ENCODE results near the gene ARHGAP8. TPM values are rescaled to one million over a fixed set of nuclear protein-coding genes. Genes with fewer than 3 reads are reported as not detected.

The ARHGAP8 gene
- total RNA-seq, 3 donors from 2014 or later (not counting 1 experiment from before 2014, with no cell fraction given): 23.6 to 32.6 (median 26.5) TPM

DNA sequence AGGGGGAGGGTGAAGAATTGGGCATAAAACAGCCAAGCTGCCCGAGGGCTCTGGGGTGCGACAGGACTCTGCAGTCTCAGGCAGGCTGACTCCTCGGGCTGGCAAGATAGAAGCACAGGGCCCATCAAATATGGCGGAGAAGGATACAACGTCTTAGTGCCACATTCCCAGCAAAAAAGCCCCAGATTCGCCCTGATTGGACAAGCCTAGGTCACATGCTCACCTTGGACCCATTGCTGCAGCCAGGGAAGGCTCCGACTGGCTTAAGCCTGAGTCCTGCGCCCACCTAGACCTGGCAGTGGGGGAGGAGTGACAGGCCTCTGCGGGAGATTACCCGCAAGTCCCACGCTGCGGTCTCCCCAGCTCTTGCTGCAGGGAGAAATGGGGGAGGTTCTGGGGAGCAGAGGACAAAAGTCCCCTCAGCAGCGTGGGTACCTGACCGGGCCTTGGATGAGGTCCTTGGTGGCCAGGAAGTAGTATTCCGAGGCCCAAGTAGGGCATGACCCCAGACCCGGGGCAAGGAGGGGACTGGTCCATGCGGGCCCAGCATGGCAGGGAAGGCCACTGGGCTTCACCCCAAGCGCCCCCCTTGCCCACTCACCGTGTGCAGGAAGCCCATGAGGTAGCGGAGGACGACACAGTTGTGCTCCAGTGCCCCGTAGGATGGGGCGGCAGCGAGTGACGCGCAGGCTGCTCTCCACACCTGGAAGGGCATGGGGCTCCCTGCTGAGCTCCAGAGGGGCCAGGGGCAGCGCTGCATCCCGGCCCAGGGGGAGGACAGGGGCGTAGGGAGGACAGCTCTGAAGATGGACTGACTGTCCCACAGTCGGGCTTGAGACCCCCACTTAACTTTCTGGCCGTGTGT is 113.0 kb downstream of the ARHGAP8 start:
- no peaks in the 10 kb centered on the region for H3K27me3 ChIP-seq (ENCODE audit: control insufficient read depth, insufficient read depth, low read length)
- H3K36me3 Mint-ChIP-seq: no peaks in the 10 kb centered on the region
- intact Hi-C loops (cut with micrococcal nuclease): no loop called here
- TF ChIP-seq, protein P1, sequence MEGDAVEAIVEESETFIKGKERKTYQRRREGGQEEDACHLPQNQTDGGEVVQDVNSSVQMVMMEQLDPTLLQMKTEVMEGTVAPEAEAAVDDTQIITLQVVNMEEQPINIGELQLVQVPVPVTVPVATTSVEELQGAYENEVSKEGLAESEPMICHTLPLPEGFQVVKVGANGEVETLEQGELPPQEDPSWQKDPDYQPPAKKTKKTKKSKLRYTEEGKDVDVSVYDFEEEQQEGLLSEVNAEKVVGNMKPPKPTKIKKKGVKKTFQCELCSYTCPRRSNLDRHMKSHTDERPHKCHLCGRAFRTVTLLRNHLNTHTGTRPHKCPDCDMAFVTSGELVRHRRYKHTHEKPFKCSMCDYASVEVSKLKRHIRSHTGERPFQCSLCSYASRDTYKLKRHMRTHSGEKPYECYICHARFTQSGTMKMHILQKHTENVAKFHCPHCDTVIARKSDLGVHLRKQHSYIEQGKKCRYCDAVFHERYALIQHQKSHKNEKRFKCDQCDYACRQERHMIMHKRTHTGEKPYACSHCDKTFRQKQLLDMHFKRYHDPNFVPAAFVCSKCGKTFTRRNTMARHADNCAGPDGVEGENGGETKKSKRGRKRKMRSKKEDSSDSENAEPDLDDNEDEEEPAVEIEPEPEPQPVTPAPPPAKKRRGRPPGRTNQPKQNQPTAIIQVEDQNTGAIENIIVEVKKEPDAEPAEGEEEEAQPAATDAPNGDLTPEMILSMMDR (IDR thresholded peaks at IDR 0.05): no peak
- no peak overlapping the region for H3K27ac Mint-ChIP-seq
- H3K4me1 ChIP-seq (ENCODE audit: control insufficient read depth, insufficient read depth, low read length): no peaks in the 10 kb centered on the region
- H3K36me3 ChIP-seq (ENCODE audit: control insufficient read depth, insufficient read depth, low read length): no peaks in the 10 kb centered on the region
- no peaks in the 10 kb centered on the region for H3K9me3 Mint-ChIP-seq
- 87% methylated on average over 31 of the region's 31 CpGs for WGBS (ENCODE audit: insufficient coverage)
- no peak overlapping the region for H3K27ac ChIP-seq (ENCODE audit: low read length)
- no peak for DNase-seq
- H3K27me3 Mint-ChIP-seq (ENCODE audit: low read depth in 2 of 2): peaks cover 0 to 1% of the 10 kb centered on the region in 2 donors
- no peak overlapping the region for H3K4me3 Mint-ChIP-seq
- no peak overlapping the region for H3K4me3 ChIP-seq (ENCODE audit: low read length)
- H3K4me1 Mint-ChIP-seq: no peaks in the 10 kb centered on the region
- no peaks in the 10 kb centered on the region for H3K9me3 ChIP-seq (ENCODE audit: control insufficient read depth, insufficient read depth, low read length)
- ATAC-seq: no peak

DNA sequence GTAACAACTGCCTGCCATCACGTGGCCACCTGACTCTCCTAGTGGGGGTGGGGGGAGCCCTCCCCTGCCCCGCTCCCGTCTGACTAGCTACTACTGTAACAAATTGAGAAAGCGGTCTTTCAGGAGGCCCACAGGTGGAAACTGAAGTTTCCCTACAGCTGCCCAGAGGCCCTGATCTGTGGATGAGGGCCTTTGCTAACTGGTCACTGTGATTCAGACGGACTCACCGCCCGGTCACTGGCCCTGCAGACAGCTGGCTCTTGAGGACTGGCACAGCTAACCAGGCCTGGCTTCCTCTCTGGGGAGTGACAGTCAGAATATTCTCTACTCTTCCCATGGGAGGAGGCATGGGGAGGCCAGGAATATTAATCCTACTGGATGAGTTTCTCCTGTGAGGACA is 116.8 kb downstream of the ARHGAP8 start:
- Histone ChIP-seq H3K27ac (ENCODE audit: low read length) (no peak overlapping the region), H3K4me3 (ENCODE audit: low read length) (no peak overlapping the region), H3K9me3 (ENCODE audit: control insufficient read depth, insufficient read depth, low read length) (peaks cover 11% of the 10 kb centered on the region), H3K4me1 (ENCODE audit: control insufficient read depth, insufficient read depth, low read length) (no peaks in the 10 kb centered on the region), H3K36me3 (ENCODE audit: control insufficient read depth, insufficient read depth, low read length) (no peaks in the 10 kb centered on the region), H3K27me3 (ENCODE audit: control insufficient read depth, insufficient read depth, low read length) (no peaks in the 10 kb centered on the region)
- TF ChIP-seq, protein P1 (IDR thresholded peaks at IDR 0.05): no peak
- no peak for DNase-seq
- no peak for ATAC-seq
- Mint-ChIP-seq H3K4me3 (no peak overlapping the region), H3K9me3 (no peaks in the 10 kb centered on the region), H3K4me1 (no peaks in the 10 kb centered on the region), H3K27ac (no peak overlapping the region), H3K36me3 (no peaks in the 10 kb centered on the region), H3K27me3 (ENCODE audit: low read depth in 2 of 2) (peaks cover 0 to 7% of the 10 kb centered on the region in 2 donors)
- 91% methylated on average over 7 of the region's 7 CpGs for WGBS (ENCODE audit: insufficient coverage)
- intact Hi-C loops (cut with micrococcal nuclease): no loop called here

DNA sequence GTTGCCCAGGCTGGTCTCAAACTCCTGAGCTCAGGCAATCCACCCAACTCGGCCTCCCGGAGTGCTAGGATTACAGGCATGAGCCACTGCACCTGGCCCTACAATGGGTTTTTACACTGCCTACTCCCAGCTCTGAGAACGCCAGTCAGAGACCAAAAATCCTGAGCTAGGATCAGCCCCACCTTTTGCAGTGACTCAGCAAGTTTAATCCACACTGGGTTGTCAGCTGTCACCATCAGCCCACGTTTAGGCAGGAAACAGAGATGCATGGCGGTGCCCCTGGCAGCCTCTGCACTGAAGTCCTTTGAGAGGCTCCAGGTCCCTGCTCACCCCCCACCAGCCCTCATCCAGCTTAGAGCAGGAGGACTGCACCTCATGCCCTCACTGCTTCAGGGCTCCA is 117.6 kb downstream of the ARHGAP8 start:
- H3K9me3 ChIP-seq (ENCODE audit: control insufficient read depth, insufficient read depth, low read length): peaks cover 11% of the 10 kb centered on the region
- intact Hi-C loops (cut with micrococcal nuclease): no loop called here
- H3K27me3 Mint-ChIP-seq (ENCODE audit: low read depth in 2 of 2): peaks cover 0 to 7% of the 10 kb centered on the region in 2 donors
- no peaks in the 10 kb centered on the region for H3K27me3 ChIP-seq (ENCODE audit: control insufficient read depth, insufficient read depth, low read length)
- no peak overlapping the region for H3K27ac ChIP-seq (ENCODE audit: low read length)
- DNase-seq (no peak), ATAC-seq (no peak)
- H3K4me3 ChIP-seq (ENCODE audit: low read length): no peak overlapping the region
- TF ChIP-seq, protein P1 (IDR thresholded peaks at IDR 0.05): no peak
- H3K36me3 ChIP-seq (ENCODE audit: control insufficient read depth, insufficient read depth, low read length): no peaks in the 10 kb centered on the region
- H3K4me3 Mint-ChIP-seq: no peak overlapping the region
- WGBS (ENCODE audit: insufficient coverage): 27% methylated on average over 5 of the region's 5 CpGs
- H3K36me3 Mint-ChIP-seq: no peaks in the 10 kb centered on the region
- no peaks in the 10 kb centered on the region for H3K4me1 ChIP-seq (ENCODE audit: control insufficient read depth, insufficient read depth, low read length)
- no peak overlapping the region for H3K27ac Mint-ChIP-seq
- H3K4me1 Mint-ChIP-seq: no peaks in the 10 kb centered on the region
- no peaks in the 10 kb centered on the region for H3K9me3 Mint-ChIP-seq

All from natural killer cell (primary cell).